Panc1 (cell line): ENCODE data around the gene PPM1F.

Source experiments
- CTCF ChIP-seq: fragments of 450-650 bp; IDR thresholded peaks from 2 replicates; pipeline ENCODE4 v1.5.1; 2017; ENCODE audit warnings: mild to moderate bottlenecking
- POLR2AphosphoS5 ChIP-seq: IDR thresholded peaks from 2 replicates; pipeline ENCODE4 v1.6.1; 2012; ENCODE audit warnings: mild to moderate bottlenecking, low read depth, low read length, moderate library complexity
- SIN3A ChIP-seq: IDR thresholded peaks from 2 replicates; pipeline ENCODE4 v1.6.1; 2012; ENCODE audit warnings: low read depth, mild to moderate bottlenecking, low read length, moderate library complexity, borderline replicate concordance; ENCODE audit not compliant: insufficient read depth
- TCF7L2 ChIP-seq: IDR thresholded peaks from 2 replicates; pipeline ENCODE4 v1.6.1; 2011; ENCODE audit warnings: mild to moderate bottlenecking, low read depth, low read length, inconsistent platforms

DNA sequence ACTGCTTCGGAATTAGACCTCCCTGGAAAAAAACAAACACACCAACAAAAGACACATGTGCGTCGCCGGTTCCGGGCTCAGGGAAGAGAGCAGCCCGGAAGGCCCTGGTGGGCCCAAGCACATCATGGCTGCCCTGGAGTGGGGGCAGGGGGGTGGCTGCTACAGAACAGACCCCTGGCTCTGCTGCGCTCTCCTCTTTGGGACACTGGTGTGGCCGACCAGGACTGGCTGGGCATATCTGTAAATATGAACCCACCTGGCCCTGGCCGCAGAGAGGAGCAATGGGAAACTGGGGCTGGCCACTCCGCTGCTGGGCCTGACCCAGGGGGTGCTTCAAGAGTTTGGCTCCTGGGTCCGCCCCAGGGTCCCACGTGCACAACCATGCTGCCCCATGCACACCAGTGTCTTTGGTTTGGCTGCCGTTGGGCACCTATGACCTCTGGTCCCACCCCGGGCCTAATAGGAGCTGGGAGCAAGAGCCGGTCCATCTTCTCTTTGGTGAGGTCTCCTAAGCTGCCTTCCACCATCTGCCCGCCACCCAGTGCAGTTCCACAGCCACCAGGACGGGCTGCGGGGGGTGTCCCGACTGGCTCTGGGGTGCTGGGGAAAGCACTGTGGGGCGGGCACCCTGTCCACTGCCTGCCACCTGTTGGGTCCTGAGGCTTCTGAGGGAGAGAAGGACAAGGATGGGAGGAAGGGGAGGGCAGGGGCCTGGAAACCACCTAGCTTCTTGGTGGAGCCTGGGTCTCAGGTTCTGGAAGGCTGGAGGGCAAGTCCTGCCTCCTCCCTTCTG lies 30.1 kb downstream of the PPM1F start:
- TF ChIP-seq CTCF (no peak), SIN3A (no peak), POLR2AphosphoS5 (no peak), TCF7L2 (no peak)
